ENCODE data around the gene SLC26A6.

- TF ChIP-seq, protein P1, sequence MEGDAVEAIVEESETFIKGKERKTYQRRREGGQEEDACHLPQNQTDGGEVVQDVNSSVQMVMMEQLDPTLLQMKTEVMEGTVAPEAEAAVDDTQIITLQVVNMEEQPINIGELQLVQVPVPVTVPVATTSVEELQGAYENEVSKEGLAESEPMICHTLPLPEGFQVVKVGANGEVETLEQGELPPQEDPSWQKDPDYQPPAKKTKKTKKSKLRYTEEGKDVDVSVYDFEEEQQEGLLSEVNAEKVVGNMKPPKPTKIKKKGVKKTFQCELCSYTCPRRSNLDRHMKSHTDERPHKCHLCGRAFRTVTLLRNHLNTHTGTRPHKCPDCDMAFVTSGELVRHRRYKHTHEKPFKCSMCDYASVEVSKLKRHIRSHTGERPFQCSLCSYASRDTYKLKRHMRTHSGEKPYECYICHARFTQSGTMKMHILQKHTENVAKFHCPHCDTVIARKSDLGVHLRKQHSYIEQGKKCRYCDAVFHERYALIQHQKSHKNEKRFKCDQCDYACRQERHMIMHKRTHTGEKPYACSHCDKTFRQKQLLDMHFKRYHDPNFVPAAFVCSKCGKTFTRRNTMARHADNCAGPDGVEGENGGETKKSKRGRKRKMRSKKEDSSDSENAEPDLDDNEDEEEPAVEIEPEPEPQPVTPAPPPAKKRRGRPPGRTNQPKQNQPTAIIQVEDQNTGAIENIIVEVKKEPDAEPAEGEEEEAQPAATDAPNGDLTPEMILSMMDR (IDR thresholded peaks at IDR 0.05), result no peak
- TF ChIP-seq POLR2A (IDR thresholded peaks at IDR 0.05), result no peak
- TF ChIP-seq EP300 (IDR thresholded peaks at IDR 0.05), result no peak
- TF ChIP-seq POLR2AphosphoS5 (IDR thresholded peaks at IDR 0.05), result no peak
Measured at GRCh38 chr3:48628277-48629017, 6.8 kb downstream of the SLC26A6 start.
